Measurements from ENCODE around the gene KCND3.

Gene KCND3

DNA sequence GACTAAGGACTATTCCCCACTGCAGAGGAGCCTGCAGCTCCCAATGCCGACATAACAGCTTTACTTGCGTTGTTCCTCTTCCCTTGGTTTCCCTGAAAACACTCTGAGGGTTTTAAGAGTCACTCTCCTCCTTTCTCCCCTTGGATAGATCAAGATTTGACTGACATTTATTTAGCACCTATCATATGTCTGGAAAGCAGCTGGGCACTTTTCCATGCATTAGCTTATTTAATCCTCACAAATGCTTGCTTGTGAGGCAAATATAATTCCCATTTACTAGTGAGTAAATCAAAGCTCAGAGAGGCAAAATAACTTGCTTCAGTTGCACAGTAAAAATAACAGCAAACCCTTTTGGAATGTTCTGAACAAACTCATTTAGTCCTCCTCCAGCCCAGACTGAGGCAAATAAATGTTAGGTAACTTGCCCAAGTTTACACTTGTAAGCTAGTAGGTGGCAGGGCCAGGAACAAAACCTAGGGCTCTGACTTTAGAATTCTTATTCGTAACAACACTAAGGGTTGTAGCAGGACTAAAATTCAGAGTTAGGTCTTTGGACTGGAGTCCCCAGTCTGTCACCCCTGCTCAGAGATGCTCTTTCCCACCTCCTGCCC is 81.4 kb downstream of the KCND3 start:
- DNase-seq = no peak

DNA sequence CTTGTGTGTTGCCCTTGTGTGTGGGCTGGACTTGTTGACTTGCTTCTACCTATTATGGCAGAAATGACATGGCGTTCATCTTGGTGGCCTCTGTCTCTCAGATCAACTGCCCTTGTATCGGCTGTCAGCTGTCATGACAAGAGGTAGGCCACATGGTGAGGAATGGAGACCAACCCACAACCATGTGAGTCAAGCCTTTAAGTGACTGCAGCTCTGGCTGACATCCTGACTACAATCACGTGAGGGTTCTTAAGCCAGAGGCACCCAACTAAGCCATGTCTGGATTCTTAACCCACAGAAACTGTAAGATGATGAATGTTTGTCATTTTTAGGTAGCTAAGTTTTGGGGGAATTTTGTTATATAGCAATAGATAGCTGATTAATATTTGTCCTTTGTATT is 82.1 kb downstream of the KCND3 start:
- DNase-seq = no peak

DNA sequence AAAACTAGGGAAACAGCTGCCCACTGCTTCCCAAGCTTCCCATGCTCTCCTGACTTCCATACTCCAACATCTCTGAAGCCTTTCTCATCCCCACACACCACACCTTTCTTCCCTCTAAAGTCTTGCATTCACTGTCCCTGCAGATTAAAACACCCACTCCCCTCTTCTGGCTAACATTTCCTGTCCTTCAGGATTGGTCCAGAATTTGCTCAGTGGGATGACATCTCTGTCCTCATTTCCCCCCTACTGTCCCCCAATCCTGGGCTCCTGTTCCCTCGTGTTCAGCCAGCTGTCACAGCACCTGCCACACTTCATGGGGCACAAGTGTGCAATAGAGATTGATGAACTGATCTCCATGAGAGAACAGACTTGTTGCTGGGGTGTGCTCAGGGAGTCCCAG is 82.7 kb downstream of the KCND3 start:
- DNase-seq = no peak

DNA sequence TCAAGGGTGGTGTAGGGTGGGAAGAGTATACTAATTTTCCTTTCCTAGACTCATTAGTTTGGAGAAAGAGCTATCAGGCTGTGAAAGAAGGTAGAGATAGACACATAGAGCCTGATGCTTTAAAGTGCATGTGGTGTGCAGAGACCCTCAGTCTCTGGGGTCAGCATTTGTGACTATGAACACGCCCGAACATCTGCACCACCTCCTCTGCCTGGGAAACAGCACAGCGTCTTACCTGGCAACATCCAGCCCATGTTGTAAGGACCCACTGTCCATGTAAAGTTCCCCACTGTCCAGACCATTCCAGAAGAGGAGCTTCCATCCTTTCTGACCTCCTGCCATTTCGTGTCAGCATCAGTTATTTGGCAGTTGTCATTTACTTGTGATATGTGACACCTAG is 83.4 kb downstream of the KCND3 start:
- DNase-seq = no peak

DNA sequence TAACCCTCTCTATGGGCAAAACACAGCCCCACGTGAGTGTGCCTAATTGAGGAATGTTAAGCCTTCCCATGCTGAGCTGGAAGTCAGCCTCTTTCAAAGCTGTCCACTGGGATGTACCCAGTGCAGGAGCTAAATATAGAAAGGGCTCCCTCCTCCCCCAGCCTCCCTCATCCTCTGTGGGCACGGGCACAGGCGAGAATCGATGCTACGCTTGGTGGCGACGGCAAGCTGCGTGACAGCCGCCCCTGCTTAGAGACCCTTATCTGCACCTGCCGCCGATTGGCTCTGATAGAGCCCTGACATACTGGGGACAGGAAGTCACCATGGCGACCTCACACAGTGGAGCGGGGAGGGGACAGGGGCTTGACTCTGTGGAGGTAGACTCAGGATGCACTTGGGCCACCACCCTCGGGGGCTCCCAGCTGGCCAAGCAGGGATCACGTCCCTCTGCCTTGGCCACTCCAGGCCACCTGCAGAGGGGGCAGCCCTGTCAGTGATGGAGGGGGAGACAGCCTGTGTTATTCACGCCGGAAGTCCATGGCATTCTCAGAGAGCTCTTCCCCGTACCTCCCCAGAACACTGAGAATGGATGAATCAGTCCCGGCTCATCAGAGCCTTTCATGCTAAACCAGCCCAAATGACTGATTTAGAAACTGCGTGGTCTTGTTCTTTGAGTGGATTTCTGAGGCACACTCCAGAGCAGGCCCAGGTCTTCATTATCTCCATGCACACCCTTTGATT is 84.8 kb downstream of the KCND3 start:
- peak; percentile 14 for DNase-seq

DNA sequence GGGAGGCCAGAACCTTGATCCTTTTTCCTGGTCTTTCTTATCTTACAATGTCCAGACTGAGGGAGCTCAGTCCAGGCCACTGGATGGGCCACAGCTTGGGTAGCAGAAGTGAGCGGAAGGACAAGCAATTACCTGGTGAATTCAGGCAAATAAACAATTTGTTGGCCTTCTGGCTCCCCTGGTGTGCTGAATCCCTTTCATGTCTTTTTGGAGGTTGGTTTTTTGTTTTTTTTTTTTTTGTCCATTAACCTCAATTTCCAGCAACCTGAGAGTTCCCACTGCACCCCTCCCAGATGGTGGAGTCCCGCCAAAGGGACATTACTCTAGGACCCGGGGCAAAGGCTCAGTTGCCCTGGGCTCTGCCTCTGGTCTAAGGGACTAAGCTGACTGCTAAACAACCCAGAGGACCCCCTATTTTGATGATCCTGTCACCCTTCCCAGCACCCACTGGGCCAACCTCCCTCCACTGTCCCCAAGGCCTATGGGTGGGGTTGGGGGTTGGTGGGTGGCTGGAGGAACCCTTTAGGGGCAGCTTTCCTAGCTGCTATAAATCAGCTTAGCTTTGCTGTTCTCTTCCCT is 85.5 kb downstream of the KCND3 start:
- no peak for DNase-seq

DNA sequence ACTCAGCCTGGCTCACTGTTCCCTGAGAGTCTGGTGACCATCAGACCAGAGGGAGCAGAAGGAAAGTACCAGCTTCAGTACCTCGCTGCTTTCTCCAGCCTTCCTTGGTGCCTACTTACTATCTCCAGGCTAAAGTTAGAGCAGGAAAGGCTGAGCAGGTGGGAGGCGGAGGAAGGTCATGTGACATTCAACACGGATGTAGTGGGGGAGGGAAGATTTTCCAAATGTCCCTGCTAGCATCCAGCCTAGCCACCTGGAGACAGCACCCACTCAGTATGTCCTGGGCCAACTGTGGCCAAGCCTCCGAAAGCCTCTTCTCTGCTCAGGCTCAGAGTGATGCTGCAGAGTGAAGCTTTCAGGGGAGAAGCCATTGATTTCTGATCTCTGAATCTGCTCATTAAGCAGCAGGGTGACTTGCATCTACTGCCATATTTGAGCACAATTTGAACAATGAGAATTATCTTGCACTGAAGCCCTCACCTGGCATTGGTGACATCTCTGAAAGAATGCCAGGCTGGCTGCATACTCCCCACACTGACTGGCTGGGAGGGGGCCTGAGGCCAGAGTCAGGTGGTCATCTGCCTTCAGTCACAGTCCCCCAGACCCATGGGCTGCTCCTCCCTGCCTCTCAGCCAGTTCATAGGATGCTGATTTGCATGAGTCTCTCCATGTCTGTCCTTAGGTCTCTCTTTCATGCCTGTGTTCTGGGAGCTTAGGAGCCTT is 86.2 kb downstream of the KCND3 start:
- no peak for DNase-seq

DNA sequence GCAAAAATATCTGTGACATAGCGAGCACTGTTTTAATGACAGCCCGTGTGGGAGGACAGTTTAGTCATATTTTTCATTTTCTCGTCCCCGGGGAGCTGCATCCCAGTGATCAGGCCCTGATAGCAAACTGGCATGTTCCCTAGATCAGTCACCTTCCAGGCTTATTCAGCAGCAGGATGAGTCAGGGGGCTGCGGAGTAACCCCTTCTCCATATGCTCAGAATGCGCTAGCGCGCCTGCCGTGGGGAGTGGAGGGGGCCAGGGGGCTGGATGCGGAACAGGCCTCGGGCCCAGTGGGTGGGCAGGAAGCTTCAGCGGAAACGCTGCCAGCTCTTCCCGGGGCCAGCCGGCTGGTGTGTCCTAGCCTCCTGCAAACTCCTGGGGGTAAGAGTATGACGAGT is 94.0 kb downstream of the KCND3 start:
- peak; percentile 44 for DNase-seq

DNA sequence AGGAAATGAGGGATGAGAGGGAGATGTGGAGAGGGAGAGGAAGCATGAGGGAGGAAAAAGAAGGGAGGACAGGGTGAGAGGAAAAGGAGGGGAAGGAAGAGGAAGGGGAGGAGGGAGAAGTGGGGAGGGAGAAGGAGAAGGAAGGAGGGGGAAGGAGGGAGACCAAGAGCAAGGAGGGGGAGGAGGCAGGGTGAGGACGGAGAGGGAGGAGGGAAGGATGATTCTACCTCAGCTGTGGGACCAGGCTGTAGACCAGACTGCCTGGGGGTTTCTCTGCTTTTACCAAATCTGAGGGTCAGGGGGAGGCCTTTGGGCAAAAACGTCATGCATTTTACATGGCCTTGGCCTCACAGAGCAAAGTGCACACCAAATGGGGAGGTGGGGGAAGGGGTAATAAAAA is 94.5 kb downstream of the KCND3 start:
- no peak for DNase-seq

DNA sequence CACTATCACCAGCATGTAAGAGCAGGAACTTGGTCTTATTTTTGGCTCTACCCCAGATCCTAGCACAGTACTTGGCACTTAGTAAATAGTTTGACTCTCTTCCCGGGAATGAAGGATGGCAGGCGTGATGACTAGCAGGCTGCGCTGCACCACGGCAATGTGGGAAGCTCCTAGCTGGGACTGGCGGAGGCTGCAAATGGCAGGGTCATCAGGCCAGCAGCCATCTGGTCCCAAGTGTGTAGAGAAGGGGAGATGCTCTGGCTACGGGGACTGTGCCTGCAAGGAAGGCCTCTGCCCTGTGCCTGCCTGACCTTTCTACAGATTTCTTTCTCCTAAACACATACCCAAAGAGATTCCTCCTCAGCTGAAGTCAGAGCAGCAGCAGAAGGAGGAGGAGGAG is 95.0 kb downstream of the KCND3 start:
- no peak for DNase-seq

DNA sequence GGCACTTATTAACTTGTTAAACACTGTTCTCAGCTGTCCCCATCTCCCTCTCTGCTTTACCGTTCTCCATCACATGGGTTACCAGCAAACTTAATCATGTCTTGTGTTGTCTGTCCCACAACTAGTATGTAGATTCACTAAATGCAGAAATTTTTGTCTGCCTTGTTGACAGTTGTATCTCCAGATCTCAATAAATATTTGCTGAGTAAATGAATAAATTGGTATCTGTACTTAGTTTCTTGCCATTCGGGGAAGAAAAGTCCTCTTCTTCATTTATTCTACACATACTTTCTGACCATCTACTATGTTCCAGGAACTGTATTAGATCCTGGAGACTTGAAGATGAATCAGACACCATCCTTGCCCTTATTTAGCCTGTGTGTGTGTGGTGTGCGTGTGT is 97.9 kb downstream of the KCND3 start:
- DNase-seq = no peak

DNA sequence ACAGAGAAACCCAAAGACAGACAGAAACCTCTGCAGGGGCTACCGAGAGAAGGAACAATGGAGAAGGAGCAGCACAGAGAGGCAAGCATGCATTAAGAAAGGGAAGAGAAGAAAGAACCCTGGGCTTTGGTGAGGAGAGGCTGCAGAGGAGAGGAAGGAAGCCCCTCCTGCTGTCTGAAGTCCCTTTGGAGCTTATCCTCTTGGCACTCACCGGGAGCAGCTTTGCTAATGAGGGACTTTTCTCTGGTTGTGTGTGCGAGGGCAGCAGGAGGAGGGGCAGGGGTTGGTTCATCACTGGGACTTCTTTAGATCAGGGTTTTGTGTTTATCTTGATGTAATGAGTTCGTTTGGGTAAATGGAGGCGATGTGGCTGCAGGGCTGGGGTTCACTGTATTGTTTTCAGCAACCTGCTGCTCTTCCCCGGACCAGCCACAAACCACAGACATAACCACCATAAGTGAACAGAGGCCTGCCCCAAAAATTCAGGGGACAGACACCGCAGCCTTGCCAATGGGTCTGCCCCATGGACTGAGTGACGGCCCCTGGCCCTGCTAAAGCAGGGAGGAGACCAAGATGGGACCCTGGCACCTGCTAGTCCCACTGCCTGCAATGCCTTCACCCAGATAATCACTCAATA is 100.6 kb downstream of the KCND3 start:
- DNase-seq = no peak

DNA sequence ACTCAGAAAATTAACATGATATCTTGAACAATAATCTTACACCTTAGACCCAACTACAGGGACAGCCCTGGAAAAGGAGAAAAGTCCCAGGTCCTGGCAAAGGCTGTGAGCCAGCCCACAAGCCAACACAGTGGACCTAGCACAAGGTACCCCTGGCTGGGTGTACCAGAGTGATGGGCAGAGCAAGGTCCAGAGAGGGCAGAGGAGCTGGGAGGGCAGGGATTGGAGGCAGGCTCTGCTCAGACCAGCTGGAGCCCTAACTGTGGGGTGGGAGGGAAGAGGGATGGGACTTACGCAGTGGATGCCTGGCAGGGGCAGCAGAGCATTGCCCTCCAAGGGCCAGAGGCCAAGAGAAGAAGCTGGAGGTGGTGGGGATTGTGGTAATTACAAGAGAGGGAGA is 101.6 kb downstream of the KCND3 start:
- DNase-seq = no peak

DNA sequence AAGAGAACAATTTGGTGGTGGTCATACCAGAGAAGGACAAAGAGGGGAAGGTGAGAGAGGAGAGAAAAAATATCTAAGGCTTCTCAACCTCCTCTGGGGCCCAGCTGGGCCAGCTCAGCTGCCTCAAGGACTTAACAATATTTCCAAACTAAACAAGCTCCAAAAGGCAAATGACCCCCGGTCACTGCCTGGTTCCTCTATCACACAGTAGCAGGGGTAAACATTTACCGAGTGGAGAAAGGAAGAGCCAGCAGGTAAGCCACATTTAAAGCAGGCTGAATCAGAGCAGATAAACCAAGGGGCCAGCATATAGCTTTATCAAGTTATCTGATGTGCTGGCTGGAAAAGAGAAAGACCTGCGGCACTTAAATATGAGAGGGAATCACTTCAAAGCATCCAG is 102.1 kb downstream of the KCND3 start:
- no peak for DNase-seq

DNA sequence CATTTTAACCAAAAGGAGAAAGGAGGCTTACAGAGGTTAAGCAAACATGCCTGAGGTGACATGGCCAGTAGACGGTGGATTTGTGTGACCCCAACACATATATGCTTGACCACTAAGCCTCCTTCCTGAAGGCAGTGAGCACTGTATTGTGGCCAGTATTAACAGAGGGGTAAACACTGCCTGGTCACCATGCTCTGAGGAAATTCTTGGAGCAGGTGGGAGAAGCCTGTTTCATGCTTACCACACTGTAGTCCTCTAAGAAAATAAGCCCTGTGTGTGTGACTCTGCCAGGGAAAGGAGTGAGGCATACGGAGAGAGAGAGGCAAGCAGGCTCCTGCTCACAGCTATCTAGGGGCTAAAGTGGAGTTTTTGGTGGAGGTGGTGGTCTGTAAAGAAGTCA is 102.7 kb downstream of the KCND3 start:
- DNase-seq = no peak

DNA sequence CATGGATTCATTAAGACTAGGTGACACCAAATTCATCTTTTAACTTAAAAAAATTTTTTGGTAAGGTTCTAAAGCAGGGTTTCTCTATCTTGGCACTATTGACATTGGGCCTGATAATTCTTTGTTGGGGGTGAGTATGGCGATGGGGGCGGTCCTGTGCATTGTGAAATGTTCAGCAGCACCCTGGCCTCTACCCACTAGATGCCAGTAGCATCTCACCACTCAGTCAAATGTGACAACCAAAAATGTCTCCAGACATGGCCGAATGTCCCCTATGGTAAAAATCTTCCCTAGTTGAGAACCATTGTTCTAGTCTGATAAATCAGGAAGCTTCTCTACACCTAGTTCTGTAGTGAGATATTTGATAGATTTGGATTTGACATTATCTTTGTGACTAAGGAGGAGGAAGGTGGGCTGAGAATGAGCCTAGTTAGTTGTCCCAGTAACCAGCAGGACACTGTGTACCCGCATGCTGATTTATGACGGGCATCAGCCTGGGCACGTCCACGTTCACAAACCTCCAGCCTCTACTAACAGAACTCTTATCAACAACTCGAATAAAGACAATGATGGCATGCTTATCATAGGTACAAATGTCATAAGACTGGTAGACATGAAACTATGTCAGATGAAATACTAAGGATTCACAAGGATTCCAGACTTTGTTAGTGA is 104.6 kb downstream of the KCND3 start:
- no peak for DNase-seq

DNA sequence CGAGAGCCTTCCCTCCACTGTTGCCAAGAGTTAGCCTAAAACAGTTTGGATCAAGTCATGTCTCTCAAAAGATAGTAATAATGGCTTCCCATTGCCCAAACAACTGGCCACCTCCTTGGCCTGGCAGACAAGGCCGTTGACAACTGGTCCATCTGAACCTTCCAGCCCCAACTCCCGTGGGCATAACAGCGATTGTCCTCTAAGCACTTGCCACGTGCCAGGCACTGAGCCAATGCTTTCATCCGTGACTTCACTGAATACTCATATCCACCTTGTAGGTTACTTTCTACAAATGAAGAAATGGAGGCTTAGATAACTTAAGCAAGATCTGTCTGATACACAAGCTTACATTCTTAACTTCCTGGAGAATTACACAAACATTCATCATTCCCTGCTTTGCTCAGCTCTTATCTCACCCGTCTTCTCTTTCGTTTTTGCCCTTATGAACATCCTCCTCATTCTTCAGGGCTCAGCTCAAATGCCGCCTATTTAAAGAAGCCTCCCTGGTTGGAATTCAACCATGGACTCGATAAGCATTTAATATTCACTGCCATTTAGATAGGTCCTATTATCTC is 106.4 kb downstream of the KCND3 start:
- DNase-seq = no peak

DNA sequence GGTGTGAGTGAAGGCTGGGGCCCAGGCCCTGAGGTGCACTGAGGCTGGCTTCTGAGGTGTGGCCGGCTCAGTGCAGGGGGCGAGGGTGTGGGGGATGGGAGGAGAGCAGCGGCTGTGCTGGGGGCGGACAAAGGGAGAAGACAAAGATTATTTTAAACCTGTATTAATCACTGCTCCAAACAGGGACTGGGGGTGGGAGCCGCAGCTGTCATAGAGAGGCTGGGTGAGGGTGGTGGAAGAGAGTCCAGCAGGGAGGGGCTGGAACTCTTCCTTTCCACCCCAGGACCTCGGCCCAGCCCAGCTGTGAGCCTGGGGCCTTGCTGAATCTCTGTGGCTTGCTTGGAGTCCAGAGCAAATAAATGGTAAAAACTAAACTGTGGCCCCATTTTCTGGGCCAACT is 106.9 kb downstream of the KCND3 start:
- no peak for DNase-seq

DNA sequence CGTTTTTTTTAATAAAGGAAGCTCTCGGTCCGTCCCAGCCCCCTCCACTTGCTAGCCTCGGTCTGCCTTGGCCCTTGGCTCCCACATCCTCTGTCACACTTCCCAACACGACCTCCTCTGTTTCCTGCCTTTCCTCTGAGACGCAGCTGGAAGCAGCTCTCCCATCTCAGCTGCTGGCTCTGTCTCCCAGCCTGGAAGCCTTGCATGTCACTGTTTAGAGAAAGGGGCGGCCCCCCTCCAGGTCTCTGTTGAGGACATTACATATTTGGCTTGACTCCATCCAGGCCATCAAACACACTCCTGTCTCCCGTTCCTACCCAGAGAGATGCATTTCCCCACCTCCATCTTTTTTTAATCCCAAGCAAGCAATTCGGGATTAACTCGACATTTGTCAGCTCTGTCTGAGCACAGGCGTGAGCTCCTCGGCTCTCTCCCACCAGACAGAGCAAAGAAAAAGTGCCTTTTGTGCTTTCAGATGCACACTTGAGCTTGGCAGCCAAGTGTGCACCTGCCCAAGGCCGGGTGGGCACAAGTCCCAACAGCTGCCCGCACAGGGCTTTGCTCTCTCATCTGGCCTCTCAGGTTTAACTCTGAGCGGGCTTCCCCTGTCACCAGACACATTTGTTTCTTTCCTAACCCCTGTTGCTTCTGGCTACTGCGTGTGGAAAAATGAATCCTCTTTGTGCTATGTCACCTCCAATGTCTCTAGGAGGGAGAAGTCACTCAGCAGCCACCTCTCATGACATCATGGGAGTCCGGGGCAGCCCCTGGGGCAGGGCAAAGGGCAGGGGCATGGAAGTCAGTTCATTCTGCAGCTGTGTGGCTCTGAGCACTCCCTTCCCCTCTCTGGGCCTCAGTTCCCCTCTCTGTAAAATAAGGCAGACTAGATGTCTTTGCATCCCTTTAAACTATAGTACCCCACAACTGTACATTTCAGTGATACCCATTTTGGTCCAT is 108.3 kb downstream of the KCND3 start:
- no peak for DNase-seq

DNA sequence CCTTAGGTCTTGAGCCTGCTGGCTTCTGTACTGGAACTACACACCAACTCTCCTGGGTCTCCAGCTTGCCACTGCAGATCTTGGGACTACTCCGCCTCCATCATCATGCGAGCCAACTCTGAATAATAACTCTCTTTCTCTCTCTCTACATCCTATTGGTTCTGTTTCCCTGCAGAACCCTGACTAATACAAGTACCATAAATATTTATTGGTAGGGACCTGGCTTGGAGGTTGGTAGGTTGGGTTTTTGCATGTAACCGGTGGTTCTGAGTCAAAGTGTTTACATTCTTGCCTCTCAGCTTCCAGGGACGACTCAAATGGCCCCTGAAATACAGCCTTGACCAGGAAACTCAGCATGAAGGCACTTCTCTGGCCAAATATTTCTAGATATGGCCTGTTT is 110.4 kb downstream of the KCND3 start:
- DNase-seq = no peak

DNA sequence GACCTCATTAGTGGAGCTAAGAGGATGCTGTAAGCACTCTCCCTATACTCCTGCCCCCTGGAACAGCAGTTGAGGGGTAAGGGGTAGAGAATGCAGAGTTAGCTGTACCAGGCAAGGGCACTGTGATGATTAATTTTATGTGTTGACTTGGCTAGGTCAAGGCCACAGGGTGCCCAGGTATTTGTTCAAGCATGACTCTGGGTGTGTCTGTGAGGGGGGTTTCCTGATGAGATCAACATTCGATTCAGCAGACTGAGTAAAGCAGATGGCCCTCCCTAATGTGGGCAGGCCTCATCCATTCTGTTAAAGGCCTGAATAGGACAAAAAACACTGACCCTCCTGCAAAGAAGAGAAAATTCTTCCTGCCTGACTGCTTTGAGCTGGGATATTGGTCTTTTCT is 110.8 kb downstream of the KCND3 start:
- DNase-seq = no peak

Measured in fibroblast of skin of right biceps (primary cell).